Posterior vena cava (tissue), 2 donors: ENCODE measurements around the gene INSR. TPM values are rescaled to one million over a fixed set of nuclear protein-coding genes. Genes with fewer than 3 reads are reported as not detected.
A peak's percentile ranks its signal among the peaks of the same experiment; 100 is the strongest.
"Not testable (repeated sequence)": the region's sequence is repeated elsewhere in the genome, so short reads cannot be mapped to it uniquely, and the experiment has no call there.

Experiments
- DNase-seq: peaks from one replicate; pipeline ENCODE4 v3.0.0-alpha.2; 2020; ENCODE audit warnings: low spot score
- intact Hi-C, 2 donors: fragments of 100-400 bp; cut with DNase I; formaldehyde crosslinking; loops; one replicate each; pipeline versions ENCODE4 v1.14.1 to v1.14.2; 2022 to 2023
- total RNA-seq, 2 donors: library from RNA; stranded (reverse); fragmentation: NEBNext Ultra II Directional; extraction: Animal tissue kit (Norgen Biotek cat#: 25700); gene quantifications; one replicate each; pipeline ENCODE4 v1.2.1, GENCODE V29; 2021
- donor health status: DM: yes; HTN: yes; CAD: no.
- donor health status: DM: yes; HTN: yes; CAD: no.

Gene INSR
- total RNA-seq, 2 donors from 2014 or later, result 47.5 to 63.0 TPM

- intact Hi-C loops, result no loop called here
- no peak for DNase-seq
Measured at GRCh38 chr19:7177926-7178325, 116.3 kb downstream of the INSR start.

- no peak for DNase-seq
- intact Hi-C loops, result no loop called here
Measured at GRCh38 chr19:7176792-7177191, 117.4 kb downstream of the INSR start.

DNA sequence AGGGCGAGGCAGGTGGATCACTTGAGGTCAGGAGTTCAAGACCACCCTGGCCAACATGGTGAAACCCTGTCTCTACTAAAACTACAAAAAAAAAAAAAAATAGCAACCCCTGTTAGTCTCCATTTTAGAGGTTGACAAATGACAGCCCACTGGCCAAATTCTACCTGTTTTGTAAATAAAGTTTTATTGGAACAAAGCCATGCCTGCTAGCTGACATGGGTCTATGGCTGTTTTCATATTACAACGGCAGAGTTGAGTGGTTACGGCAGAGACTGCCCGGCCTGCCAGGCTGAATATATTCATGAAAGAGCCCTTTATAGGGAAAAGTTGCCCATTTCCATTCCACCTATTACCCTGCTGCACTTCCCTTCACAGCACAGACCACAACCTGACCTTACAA, 121.4 kb downstream of the INSR start:
- intact Hi-C loops, result no loop called here
- no peak for DNase-seq

DNA sequence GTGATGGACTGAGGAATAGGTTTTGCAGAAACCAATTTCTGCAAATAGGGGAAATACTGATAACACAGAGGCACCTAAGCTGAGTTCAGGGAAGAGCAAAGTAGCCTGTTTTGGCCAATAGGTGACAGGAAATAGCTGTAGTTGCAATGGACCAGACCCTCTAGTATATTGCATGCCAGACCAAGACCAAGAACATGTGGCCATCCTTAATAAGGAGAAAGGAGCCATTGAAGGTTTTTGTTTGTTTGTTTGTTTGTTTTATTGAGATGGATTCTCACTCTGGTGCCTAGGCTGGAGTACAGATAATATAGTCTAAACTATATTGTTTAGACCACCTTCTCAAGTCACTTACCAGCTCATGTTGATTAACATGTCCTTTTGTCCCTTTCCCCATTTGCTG, 123.2 kb downstream of the INSR start:
- intact Hi-C loops, result no loop called here
- no peak for DNase-seq

- intact Hi-C loops, result no loop called here
- DNase-seq, result no peak
Measured at GRCh38 chr19:7168941-7169340, 125.3 kb downstream of the INSR start.

DNA sequence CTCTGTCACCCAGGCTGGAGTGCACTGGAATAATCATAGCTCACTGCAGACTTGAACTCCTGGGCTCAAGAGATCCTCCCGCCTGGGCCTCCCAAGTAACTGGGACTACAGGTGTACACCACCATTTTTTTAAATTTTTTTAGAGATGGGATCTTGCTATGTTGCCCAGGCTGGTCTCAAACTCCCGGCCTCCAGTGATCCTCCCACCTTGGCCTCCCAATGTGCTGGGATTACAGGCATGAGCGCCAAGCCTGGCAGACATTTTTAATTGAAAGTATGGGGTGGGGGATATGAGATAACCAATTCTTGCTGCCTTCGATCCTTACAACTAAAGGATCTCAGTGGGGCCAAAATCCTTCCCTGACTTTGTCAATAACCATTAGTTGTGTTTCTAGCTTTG, 132.9 kb downstream of the INSR start:
- intact Hi-C loops, result no loop called here

DNA sequence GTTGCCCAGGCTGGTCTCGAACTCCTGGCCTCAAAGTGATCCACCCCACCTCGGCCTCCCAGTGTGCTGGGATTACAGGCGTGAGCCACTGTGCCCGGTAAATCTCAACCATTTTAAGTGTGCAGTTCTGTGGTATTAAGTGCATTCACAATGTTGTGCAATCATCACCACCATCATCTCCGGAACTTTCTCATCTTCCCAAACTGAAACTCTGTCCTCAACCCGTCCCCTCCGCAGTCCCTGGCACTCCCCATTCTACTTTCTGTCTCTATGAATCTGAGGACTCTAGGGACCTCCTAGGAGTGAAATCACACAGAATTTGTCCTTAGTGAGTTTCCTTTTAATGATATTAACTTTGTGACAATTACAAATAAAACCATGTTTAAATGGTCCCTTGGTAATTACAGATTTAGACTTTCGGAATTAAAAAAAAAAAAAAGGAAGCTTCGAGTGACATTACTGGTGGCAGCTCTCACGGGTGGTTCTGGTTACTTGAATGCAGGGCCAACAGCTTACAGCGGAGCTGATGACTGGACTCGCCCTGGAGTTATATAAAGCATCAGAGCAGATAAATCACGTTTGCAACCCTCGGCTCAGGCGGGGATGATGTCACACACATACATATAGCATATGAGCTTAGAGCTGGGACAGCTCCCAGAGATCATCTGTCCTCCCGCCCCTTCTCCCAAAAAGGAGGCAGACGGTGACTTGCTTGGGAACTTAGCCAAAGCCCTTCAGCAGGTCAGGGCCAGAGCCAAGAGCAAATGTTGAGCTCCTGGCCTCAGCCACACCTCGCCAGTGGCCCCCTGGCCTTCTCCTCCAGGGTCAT, 134.9 kb downstream of the INSR start:
- intact Hi-C loops, result loop anchor here in 1 of 2 donors (10.0 kb wide), 1 partner anchor 135 kb away; the partner anchor contains the start of gene INSR
- peak; percentile 87 for DNase-seq

More for the DNA sequence above, 132.9 kb downstream of the INSR start:
- DNase-seq, result peak; percentile 2

DNA sequence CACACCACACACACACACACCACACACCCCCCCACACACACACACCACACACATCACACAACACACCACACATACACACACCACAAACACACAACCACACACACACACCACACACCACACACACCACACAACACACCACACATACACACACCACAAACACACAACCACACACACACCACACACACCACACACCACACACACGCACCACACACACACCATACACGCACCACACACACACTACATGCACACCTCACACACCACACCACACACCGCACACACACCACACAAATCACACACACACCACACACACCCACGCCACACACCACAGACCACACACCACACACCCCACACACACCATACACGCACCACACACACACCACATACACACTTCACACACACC, 141.2 kb downstream of the INSR start:
- no peak for DNase-seq
- intact Hi-C loops, result loop anchor here in 1 of 2 donors (10.0 kb wide), 1 partner anchor 142 kb away; the partner anchor contains the start of gene INSR

GRCh38 chr19:7152568-7152967, 141.6 kb downstream of the INSR start:
- intact Hi-C loops, result loop anchor here in 1 of 2 donors (10.0 kb wide), 1 partner anchor 142 kb away; the partner anchor contains the start of gene INSR
- DNase-seq, result peak; percentile 15

DNA sequence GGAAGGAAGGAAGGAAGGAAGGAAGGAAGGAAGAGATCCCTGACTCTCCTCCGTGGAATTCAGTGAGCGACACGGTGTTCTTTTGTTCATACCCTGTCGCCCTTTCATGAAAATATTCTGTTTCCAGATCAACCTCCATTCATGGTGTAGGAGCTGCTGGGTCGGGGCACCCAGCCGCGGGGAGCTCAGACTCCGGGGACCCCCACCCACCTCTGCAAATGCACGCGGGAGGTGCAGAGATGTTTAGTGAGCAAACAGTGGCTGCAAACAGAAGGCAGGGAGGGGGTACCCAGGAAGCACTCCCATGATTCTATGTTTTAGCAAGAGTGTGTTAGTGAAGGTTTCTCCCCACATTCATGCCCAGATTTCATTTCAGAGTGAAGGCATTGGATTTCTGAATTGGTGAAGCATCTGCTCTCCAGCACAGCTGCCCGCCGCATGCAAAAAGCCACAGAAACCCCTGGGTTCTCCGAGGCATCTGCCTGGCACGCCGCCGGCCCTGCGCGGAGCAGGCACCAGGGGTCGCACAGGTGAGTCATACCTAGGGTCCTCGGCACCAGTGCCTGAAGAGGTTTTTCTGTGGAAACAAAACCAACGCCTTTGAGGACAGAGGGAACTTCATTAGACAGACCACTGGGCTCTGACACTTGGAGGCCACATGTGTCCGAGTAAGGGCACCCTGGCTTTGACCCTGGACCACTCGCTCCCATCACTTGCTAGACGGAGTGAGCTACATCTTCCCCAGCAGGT, 144.1 kb downstream of the INSR start:
- intact Hi-C loops, result loop anchor here (2.0 to 10.0 kb wide), 3 partner anchors 45 to 191 kb away; partner anchors contain the start of gene INSR (in 1 of the 2)
- DNase-seq, result no peak

- intact Hi-C loops, DNase-seq: not testable (repeated sequence)
Measured at GRCh38 chr19:7147119-7147675, 147.0 kb downstream of the INSR start.

GRCh38 chr19:7146086-7146485, 148.1 kb downstream of the INSR start:
- DNase-seq, intact Hi-C loops: not testable (repeated sequence)

DNA sequence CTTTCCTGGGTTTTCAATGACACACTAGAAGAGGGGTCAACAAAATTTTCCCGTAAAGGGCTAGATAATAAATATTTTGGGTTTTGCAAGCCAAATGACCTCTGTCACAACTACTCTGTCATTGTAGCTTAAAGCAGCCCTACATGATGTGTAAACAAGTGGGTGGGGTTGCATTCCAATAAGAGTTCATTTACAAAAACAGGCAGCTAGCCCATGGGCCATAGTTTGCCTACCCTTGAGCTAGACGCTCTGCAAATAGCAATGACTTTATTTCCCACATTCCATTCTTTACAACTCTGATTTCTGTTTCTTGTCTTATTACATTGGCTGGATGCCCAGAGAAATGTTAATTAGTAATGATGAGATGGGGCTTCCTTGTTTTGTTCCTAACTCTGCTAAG, 148.7 kb downstream of the INSR start:
- no peak for DNase-seq
- intact Hi-C loops, result no loop called here

DNA sequence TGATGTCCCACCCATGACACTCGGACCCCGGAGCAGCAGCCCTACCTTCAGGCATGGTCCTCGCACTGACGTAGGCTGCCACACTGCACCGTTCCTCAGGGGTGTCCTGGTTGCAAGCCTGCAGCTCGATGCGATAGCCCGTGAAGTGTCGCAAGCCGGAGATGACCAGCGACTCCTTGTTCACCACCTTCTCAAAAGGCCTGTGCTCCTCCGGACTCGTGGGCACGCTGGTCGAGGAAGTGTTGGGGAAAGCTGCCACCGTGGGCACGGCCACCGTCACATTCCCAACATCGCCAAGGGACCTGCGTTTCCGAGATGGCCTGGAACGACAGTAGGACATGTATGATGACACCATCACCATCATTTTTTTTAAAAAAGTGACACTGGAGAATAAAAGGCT, 151.4 kb downstream of the INSR start:
- intact Hi-C loops, result no loop called here
- DNase-seq, result no peak

GRCh38 chr19:7140137-7140536, 154.1 kb downstream of the INSR start:
- intact Hi-C loops, result no loop called here
- no peak for DNase-seq

DNA sequence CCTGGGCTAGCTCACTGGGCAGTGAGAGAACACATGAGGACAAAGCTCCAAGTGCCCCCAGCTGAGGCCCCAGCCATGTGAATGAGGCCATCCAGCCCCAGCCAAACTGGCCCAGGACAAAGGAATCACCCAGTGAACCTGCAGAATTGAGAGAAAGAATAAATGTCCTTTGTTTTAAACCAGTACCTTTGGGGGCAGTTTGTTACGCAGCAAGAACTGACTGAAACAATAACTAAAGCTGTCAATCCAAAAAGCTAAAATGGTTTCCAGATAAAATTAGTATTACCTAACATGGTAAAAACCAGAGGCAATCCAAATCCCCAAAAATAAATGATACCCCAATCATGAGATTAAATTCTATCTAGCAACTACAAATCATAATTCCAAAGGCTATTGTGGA, 155.1 kb downstream of the INSR start:
- DNase-seq, result no peak
- intact Hi-C loops, result no loop called here

GRCh38 chr19:7138402-7138801, 155.8 kb downstream of the INSR start:
- intact Hi-C loops, result no loop called here
- no peak for DNase-seq

DNA sequence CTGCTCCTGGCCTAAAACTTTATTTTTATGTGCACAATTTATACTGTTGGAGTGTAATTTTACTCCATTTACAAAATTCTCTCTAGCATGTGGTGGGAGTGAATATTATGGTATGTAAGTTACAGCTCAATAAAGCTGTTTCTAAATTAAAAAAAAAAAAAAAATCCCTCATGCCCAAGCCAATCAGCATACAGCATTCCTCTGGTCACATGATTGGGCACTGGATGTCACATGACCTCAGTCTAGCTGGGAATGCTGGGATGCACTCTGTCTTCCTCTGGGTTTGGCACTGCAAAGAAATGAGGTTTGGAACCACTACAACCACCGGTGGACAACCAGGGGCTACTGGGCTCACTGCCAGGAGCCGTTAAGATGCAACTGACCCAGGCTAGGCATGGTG, 157.1 kb downstream of the INSR start:
- intact Hi-C loops, result no loop called here

DNA sequence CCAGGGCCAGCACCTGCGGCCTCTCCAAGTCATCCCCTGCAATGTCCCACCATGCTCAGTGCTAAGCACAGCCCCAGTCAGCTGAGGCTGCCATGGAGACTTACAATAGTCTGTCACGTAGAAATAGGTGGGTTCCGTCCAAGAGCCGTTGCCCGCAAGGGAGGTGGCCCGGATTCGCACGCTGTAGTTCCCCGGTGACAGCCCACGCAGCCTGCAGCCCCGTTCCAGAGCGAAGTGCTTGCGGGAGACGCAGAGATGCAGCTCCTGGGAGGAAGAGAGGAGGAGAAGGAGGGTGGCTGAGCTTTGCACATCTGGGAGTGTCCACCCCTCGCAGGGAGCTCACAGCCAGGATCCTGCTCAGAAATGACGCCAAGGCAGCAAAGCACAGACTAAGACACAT, 162.2 kb downstream of the INSR start:
- intact Hi-C loops, result no loop called here
- no peak for DNase-seq

More for the DNA sequence above, 157.1 kb downstream of the INSR start:
- no peak for DNase-seq

- DNase-seq, result no peak
- intact Hi-C loops, result no loop called here
Measured at GRCh38 chr19:7130043-7130442, 164.2 kb downstream of the INSR start.
